ENCODE measurements around the gene ANKRD23. TPM values are rescaled to one million over a fixed set of nuclear protein-coding genes. Genes with fewer than 3 reads are reported as not detected.
"Not testable (repeated sequence)": the region's sequence is repeated elsewhere in the genome, so short reads cannot be mapped to it uniquely, and the experiment has no call there.

The ANKRD23 gene
- total RNA-seq, 1 experiment from 2014 or later = 0.84 TPM

GRCh38 chr2:96863575-96864342, 19.9 kb upstream of the ANKRD23 start:
- DNase-seq (ENCODE audit: low read depth) = no peak

GRCh38 chr2:96863056-96863455, 19.2 kb upstream of the ANKRD23 start:
- not testable (repeated sequence) for DNase-seq (ENCODE audit: low read depth)

- DNase-seq (ENCODE audit: low read depth) = no peak
Observed at GRCh38 chr2:96861074-96861473, 17.3 kb upstream of the ANKRD23 start.

- DNase-seq (ENCODE audit: low read depth) = peak; percentile 28
Observed at GRCh38 chr2:96860065-96861029, 16.5 kb upstream of the ANKRD23 start.

- DNase-seq (ENCODE audit: low read depth) = no peak
Observed at GRCh38 chr2:96859681-96860064, 15.9 kb upstream of the ANKRD23 start.

GRCh38 chr2:96859099-96859649, 15.4 kb upstream of the ANKRD23 start:
- DNase-seq (ENCODE audit: low read depth) = peak; percentile 32

DNA sequence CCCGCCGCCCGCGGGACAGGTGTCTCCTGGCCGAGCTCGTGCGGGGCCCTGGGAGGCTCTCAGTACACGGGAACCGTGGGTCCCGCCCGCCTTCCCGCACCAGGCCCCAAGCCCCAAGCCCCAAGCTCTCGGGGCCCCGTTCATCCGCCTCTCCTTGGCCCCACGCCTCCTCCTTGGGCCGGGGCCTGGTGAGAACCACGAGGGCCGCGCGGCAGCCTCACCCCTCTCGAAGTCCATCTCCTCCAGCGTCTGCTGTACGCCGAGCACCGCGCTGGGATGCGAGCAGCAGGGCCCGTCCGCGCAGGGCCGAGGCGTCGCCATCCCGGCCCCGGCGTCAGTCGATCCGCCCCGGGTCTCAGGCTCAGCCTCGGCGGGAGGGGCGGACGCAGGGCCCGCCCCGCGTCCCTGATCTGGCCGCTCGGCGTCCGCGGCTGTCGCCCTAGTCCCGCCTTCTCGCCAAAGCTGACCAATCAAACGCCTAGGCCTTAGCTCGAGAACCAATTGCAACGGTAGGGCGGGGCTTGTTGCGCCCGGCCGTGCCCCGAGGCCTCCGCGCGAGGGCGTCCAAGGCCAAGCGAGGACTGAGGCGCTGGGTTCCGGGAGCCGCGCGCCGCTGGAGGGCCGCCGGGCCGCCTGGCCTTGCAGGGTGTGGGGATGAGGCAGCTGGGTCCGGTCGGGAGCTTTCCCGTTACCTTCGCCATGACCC, 14.0 kb upstream of the ANKRD23 start, which contains the start of gene ANKRD39:
ANKRD39 (minus strand) TSS at position 350 of the 706 bp plus-strand sequence; CDS start at position 321, 29 bp downstream.
- peak; percentile 96 for DNase-seq (ENCODE audit: low read depth)

DNA sequence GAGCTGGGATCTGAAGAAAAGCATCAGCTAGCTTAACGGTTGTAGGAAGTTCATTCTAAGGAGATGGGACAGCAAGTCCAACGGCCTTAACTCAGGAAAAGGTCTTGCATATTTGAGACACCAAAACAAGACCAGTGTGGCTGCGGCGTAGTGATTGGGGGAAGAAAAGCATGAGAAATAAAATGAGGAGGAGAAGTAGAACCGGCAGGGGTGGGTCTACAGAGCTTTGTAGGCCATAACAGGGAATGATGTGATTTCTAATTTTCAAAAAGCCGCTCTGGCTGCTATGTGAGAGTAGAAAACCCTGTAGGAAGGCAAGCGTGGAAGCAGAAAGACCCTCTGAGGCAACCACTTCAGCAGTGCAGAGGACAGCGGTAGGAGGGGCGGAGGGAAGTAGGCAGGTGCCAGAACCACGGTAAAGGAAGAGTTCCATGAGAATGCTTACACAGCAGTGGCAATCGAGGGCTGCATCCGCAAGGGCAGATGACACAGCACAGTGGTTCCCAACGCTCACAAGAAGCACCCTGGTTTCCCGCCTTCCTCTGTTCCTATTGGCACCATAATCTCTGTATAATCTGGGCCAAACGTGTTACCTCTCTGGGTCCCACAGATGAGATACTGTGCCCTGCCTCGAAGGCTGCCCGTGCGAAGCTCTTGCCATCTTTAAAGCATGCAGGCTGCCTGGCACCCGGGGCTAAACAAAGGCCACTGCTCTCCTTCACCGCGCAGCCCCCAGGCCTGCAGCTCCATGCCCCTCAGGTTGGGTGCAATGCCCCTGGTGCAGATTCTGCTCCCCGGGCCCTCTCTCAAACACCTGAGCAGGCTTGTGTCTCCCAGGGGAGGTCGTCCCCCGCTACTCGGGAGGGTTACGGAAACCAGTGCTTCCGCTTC, 13.2 kb upstream of the ANKRD23 start:
- DNase-seq (ENCODE audit: low read depth) = peak; percentile 49

- DNase-seq (ENCODE audit: low read depth) = no peak
Observed at GRCh38 chr2:96853321-96853720, 9.5 kb upstream of the ANKRD23 start.

GRCh38 chr2:96852667-96853066, 8.8 kb upstream of the ANKRD23 start:
- no peak for DNase-seq (ENCODE audit: low read depth)

DNA sequence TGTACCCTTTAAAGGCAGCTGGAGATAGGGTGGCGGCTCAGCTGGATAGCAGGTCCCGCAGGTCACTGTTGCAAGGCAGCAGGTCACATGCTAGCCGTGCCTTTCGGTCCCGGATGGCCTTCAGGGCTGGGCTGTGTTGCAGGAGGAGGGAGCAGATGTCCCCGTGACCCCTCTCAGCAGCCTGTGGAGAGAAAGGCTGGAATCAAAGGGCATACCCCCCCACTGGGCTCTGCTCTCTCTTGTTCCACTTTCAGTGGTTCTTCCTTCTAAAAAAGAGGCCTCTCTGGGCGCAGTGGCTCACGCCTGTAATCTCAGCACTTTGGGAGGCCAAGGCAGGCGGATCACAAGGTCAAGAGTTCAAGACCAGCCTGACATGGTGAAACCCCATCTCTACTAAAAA, 4.4 kb upstream of the ANKRD23 start:
- no peak for DNase-seq (ENCODE audit: low read depth)

DNA sequence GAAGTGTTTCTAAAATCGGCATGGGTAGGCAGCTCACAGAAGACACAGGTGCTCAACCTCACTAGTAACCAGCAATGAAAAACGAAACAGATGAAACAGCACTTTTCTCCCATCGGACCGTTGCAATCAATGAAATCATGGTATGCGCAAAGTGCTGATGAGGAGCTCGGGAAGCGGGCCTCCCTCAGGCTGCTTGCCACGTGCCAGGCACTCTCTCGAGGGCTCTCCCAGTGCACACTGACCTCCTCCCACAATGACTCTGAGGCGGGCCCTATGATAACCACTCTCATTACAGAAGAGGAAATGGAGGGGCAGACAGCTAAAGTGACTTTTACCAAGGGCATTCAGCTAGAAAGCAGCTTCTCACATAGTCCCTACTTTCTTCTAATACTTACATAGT, 3.8 kb upstream of the ANKRD23 start:
- no peak for DNase-seq (ENCODE audit: low read depth)

DNA sequence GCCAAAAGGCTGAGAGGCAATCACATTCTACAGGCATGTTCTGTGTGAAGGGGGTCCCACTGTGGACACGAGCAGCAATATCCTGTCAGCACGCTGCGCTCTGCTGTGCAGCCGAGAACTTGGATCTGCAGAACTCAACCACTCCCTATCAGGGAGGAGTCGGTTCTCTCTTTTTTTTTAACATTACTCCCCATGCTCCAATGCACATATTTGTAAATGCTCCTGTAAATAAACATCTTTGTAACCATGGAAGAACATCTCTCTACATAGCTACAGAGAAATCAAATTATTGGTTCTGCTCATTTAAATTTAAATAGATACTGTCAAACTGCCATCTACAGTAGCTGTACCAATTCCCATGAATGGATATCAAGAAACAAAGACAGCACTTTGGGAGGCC, 3.0 kb upstream of the ANKRD23 start:
- no peak for DNase-seq (ENCODE audit: low read depth)

- no peak for DNase-seq (ENCODE audit: low read depth)
Observed at GRCh38 chr2:96844405-96844808, 586 bp upstream of the ANKRD23 start.

DNA sequence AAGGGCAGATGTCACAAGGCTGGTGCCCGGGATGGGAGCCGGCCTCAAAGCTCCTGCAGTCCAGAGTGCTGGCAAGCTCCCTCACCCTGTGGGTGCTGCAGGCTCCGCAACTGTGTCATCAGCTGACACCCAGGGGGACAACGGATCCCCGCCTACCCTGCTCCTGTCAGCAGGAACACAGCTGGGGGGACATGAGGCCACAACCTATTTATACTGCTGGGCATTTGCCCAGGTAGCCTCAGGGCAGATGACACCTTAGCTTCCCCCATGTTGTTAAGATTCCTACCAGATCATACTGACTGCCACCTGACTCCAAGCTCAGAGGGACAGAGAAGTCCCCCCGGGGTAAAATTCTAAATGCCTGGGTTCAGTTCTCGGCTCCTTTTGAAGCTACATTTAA, 1.2 kb downstream of the ANKRD23 start:
- DNase-seq (ENCODE audit: low read depth) = peak; percentile 23

- DNase-seq (ENCODE audit: low read depth) = no peak
Observed at GRCh38 chr2:96841701-96842495, 1.9 kb downstream of the ANKRD23 start.

DNA sequence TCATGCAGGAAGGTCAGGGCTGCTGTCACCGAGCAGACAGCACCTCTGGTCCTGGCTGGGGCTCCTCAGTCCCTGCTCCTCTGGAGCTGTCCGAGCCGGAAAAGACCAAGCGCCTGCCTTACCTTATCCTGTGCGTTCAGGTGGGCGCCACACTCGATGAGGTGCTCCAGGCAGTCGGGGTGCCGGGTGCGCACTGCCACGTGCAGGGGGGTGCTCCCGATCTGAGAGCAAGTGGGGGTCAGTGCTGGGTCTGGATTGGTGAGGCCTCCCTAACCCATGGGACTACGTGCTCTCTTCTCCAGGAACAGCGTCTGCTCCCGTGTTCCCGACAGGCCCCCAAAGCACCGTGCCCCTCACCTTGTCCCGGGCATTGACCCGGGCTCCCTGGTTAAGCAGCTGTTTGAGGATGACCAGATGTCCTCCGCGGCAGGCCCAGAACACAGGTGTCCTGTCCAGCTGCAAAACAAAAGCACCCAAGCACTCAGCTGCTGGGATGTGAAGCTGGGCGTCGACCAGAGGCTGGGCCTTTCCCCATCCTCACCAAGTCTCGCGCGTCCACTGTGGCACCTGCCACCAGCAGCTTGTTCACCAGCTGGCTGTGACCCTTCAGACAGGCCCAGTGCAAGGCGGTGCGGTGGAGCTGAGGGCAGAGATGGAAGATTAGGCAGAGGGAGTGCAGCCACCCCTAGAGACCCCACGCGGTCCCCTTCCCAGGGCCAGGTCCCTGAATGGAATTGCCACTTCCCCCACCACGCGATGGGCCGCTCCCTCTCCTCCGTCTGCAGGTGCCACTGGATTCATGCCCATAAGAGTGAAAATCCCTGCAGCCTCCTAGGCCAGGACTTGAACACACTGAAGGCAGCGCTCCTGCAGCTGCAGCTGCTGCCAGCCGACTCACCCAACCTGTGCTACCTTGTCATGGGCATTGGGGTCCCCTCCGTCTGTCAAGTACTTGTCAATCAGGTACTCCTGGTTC, 3.7 kb downstream of the ANKRD23 start:
- no peak for DNase-seq (ENCODE audit: low read depth)

- no peak for DNase-seq (ENCODE audit: low read depth)
Observed at GRCh38 chr2:96839293-96839874, 4.4 kb downstream of the ANKRD23 start.

All from RPMI7951 (cell line).